ENCODE results near the gene CERK.

DNA sequence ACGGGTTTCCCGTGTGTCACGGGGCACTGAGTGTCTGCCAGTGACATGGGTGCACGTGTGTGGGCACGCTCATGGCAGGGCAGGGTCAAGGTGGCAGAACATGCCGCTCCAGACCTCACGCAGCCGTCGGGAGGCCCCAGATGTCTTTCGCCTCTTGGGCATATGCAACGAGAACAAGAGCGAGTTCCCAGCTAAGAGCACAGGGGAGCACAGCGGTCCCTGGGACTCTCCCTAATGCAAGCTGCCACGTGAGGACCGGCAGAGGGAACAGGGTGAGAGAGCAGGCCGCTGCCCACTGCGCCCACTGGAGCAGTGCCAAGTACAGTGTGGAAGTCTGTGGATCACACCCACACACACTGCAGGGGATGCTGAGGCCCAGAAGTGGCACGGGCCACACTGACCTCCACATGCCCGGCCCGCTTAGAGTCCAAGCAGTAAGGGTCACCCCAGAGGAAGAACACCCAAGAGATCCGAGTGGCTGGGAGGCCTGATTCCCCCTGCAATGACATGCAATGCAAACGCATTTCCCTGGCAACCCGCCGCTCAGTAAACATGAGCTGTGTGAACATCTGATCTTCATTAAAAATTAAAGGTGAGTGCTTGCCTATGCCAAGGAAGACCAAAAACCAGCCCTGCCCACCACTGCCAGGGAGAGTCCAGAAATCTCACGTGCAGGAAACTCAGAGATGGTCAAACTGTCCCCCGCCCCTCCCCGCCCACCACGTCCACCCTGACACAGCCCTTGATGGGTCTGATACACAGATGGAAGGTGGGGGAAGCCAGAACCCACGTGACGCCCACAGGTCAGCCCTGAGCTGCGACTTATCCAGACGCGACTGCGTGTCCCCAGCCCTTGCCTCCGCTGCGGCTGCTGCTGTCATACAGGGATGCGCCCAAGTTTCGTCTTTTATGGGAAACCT, 11.7 kb downstream of the CERK start:
- TF ChIP-seq ZNF317 (CRISPR knock-in tag; IDR thresholded peaks at IDR 0.05; ENCODE audit: borderline replicate concordance, low read depth) (no peak), TP53 (CRISPR knock-in tag; IDR thresholded peaks at IDR 0.05) (no peak), ZNF138 (CRISPR knock-in tag; conservative IDR thresholded peaks at IDR 0.05) (no peak), FOXK1 (CRISPR knock-in tag; IDR thresholded peaks at IDR 0.05) (no peak)
- TF ChIP-seq, protein P1, sequence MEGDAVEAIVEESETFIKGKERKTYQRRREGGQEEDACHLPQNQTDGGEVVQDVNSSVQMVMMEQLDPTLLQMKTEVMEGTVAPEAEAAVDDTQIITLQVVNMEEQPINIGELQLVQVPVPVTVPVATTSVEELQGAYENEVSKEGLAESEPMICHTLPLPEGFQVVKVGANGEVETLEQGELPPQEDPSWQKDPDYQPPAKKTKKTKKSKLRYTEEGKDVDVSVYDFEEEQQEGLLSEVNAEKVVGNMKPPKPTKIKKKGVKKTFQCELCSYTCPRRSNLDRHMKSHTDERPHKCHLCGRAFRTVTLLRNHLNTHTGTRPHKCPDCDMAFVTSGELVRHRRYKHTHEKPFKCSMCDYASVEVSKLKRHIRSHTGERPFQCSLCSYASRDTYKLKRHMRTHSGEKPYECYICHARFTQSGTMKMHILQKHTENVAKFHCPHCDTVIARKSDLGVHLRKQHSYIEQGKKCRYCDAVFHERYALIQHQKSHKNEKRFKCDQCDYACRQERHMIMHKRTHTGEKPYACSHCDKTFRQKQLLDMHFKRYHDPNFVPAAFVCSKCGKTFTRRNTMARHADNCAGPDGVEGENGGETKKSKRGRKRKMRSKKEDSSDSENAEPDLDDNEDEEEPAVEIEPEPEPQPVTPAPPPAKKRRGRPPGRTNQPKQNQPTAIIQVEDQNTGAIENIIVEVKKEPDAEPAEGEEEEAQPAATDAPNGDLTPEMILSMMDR (IDR thresholded peaks at IDR 0.05): no peak
- TF ChIP-seq, protein P2, sequence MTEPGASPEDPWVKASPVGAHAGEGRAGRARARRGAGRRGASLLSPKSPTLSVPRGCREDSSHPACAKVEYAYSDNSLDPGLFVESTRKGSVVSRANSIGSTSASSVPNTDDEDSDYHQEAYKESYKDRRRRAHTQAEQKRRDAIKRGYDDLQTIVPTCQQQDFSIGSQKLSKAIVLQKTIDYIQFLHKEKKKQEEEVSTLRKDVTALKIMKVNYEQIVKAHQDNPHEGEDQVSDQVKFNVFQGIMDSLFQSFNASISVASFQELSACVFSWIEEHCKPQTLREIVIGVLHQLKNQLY (CRISPR knock-in tag; IDR thresholded peaks at IDR 0.05): no peak

All from WTC11 (cell line).